GM12892 (cell line): Measurements from ENCODE around the gene ABAT.
A peak's percentile ranks its signal among the peaks of the same experiment; 100 is the strongest.
"Not testable (repeated sequence)": the region's sequence is repeated elsewhere in the genome, so short reads cannot be mapped to it uniquely, and the experiment has no call there.

ENCODE experiments used
- DNase-seq: peaks from one replicate; pipeline ENCODE4 v3.0.0; 2011; ENCODE audit not compliant: insufficient read length
- FAIRE-seq: peaks from 2 replicates; lab custom pipeline; 2011; peaks lifted over from hg19 to GRCh38; lab: Jason Lieb, UNC
- POLR2A ChIP-seq: IDR thresholded peaks from 2 replicates; pipeline ENCODE4 v1.6.1; 2011; ENCODE audit warnings: low read depth, low read length, control low read depth
- POLR2AphosphoS5 ChIP-seq: IDR thresholded peaks from 2 replicates; pipeline ENCODE4 v1.6.1; 2011; ENCODE audit warnings: low read depth, low read length, control low read depth
- TAF1 ChIP-seq: IDR thresholded peaks from 2 replicates; pipeline ENCODE4 v1.6.1; 2011; ENCODE audit warnings: low read depth, mild to moderate bottlenecking, control low read depth, low read length, borderline replicate concordance

Gene ABAT

DNA sequence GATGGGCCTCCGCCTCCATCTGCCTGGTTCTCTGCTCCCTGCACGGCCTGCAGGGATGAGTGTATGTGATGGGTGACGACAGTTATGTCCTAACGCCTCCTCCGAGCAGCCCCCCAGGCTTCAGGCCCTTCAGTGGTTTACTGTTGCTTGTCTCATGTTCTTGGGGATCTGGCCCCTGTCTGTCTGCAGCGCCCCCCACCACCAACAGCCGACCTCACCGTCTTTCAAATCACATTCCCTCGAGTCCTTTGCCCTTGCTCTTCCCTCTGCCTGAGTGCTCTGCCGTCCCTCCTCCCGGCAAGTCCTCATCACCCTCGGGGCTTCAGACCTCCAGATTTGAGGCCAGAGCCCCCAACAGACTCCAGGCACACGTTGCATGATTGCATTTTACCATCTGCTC is 34.7 kb upstream of the ABAT start:
- TF ChIP-seq POLR2A (no peak), TAF1 (no peak), POLR2AphosphoS5 (no peak)
- FAIRE-seq (no peak), DNase-seq (no peak)

DNA sequence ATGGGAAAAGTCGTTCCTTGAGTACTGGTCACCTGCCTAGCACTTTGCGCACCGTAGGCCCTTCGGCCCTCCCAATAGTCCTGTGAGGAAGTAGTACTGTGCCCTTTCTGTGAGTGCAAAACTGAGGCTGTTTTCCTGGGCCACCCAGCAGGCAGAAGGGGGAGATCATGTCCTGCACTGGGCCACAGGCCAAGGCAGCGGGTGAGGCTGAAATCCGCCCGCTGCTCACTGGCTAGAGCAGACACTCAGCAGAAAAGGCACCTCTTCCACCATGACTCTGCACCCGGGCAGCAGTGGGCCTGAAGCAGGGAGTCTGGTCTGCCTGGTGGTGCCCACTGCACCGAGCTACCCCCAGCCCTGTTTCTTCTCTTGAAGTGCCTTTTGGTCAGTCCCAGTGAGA is 32.7 kb upstream of the ABAT start:
- DNase-seq (no peak), FAIRE-seq (no peak)
- TF ChIP-seq POLR2A (no peak), POLR2AphosphoS5 (no peak), TAF1 (no peak)

DNA sequence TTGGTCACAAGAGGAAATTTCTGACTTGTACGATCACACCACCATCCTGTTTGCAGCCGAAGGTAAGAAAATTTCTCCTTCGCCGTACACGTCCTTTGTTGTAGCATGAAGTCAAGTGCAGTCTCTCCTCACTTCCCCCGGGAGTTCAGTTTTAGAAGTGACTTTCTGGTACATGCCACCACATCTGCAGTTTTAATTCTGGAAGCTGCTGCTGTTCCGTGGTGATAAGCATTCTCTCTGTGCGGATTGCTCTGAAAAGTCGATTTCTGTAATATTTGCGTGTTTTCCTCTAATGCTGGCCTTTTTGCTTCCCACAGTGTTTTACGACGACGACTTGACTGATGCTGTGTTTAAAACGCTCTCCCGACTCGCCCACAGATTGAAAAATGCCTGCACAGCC is 32.3 kb upstream of the ABAT start:
- no peak for TF ChIP-seq POLR2AphosphoS5
- no peak for TF ChIP-seq TAF1
- no peak for TF ChIP-seq POLR2A
- no peak for FAIRE-seq

DNA sequence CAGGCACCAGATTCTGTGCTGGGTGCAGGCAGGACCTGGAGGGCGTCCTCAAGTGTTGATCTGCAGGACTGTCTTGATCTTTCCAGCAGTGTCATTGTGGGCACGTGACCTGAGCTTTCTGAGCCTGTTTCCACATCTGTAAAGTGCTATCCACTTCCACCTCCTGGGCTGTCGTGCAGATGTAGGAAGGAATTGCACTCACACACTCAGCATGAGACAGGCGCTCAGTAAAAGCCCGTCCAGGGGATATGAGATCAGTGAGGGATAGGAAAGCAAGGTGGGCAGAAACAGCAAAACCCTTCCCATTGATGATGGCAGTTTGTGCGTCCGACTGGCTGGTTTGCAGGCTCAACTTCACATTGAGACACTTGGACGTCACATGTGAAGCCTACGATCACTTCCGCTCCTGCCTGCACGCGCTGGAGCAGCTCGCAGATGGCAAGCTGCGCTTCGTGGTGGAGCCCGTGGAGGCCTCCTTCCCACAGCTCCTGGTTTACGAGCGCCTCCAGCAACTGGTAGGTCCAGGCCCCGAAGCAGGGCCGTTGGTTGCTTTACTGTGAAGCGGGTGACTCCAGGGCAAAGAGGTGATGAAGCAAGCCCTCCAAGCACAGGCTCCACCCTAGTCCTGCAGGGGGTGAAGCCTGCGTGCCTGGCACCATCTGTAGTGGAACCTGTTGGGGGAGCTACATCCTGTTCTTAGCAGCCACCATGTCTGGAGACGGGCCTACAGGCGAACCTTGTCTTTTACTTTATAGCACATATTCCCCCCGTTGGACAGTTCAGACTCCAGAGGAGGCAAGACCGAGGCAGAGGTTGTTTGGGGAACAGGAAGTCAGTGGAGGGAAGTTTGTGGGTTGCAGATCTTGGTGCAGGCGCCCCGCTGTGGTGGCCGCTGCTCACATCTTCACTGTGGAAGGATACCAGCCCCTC is 29.9 kb upstream of the ABAT start:
- DNase-seq (no peak), FAIRE-seq (no peak)
- TF ChIP-seq TAF1, result no peak
- no peak for TF ChIP-seq POLR2AphosphoS5
- TF ChIP-seq POLR2A, result no peak

More for the DNA sequence above, 32.3 kb upstream of the ABAT start:
- DNase-seq, result no peak

DNA sequence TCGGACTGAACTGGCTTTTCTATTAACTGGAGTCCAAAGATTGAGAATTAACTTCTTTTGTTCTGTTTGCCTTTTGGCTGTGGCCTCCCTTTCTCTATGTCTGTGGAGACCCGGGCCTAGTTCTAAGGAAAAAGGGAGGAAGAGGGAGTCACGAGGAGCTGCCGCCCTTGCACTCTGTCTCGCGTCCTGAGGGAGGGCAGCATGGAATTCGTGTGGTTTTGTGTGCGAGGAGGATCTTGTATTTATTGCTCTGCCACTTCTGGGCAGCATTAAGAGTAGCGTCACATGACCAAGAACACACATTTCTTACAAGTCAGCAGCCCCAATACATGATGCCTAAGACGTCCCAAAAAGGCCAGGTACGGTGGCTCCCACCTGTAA is 29.3 kb upstream of the ABAT start:
- no peak for DNase-seq
- no peak for TF ChIP-seq POLR2AphosphoS5
- TF ChIP-seq TAF1, result no peak
- no peak for TF ChIP-seq POLR2A

DNA sequence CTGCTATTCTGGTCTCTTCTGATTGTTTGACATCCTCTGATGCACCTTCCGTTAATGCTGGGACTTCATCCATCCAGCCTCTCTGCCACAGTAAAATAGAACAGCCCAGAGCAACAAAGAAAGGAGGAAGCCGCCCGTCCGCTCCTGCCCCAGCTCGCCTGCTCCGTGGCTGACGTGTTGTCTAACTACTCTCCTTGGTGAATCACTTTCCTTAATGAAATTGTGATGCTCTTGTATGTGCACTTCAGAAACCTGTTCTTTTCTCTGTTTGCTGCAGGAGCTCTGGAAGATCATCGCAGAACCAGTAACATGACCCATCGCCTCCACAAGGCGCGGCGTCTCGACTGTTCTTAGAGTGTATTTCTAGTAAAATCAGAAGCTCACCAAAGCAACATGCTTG is 28.6 kb upstream of the ABAT start:
- no peak for TF ChIP-seq POLR2AphosphoS5
- TF ChIP-seq POLR2A, result no peak
- no peak for TF ChIP-seq TAF1
- no peak for FAIRE-seq
- DNase-seq, result no peak

More for the DNA sequence above, 29.3 kb upstream of the ABAT start:
- FAIRE-seq, result no peak

DNA sequence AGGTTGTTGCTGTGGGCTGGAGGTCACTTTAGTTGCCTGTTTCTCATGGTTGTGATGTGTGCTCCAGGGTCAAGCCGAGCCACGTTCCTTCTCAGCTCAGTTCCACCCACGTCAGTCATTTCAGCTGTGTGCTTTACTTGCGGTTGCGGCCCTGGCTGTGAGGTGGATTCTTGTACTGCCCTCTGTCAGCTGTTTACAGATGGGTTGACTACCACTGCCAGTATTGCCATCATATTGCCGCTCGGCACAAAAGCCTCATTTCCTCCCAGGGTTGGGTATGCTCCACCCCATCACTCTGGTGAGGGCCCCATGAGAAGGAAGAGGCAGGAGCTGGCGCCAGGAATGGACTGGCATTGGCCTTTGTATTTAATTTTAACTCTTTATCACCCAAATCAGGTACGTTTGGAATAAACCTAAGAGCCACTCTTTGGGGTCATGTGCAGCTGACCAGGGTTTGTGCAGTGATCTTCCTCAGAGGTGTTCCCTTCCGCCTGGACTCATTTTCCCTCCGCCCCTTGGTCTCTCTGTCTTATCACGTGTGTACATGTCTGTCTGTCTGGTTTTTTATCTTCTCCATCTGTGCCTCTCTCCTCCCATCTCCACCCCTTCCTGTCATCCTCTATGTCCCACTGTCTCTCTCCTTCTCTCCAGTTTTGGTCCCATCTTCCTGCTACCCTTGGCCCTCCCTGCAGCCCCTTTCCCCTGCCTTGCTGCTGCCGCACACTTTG is 27.9 kb upstream of the ABAT start:
- TF ChIP-seq TAF1, result no peak
- DNase-seq, result no peak
- FAIRE-seq, result no peak

DNA sequence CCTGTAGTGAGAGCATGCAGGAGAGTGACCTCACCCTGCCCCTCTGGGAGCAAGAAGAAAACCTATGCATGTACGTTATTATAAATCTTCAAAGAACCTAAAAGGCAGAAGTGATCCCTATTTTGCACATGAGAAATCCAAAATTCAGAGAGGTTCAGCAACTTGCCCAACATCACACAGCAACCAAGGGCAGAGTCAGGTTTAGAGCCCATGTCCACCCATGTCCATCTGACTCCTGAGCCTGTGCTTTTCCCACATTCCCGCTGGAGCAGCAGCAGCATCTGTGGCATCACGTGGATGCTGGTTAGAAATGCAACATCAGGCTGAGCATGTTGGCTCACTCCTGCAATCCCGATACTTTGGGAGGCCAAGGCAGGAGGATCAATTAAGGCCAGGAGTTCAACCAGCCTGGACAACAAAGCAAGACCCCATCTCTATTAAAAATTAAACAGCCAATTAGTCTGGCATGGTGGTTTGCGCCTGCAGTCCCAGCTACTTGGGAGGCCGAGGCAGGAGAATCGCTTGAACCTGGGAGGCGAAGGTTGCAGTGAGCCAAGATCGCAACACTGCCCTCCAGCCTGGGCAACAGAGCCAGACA is 26.6 kb upstream of the ABAT start:
- DNase-seq (no peak), FAIRE-seq (no peak)
- TF ChIP-seq POLR2A, result no peak
- no peak for TF ChIP-seq POLR2AphosphoS5

DNA sequence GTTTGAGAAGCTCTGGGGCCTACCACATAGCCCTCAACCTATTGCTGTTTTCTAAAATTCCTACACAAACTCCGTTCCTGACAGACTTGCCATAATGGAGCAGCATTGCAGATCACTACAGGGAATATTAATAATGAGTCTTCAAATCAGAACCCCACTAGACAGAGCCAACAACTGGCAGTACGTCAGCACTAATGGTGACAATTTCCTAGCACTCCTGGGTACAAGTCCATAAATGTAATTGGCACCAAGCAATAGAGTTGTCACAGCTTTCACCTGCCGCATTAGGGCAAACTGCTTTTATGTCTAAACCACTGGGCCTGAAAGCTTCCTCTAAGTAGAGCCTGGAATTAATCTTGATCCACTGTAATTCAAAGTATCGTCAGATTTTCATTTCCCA is 25.5 kb upstream of the ABAT start:
- TF ChIP-seq TAF1, result no peak
- TF ChIP-seq POLR2A, result no peak
- no peak for TF ChIP-seq POLR2AphosphoS5
- no peak for FAIRE-seq
- DNase-seq, result no peak

DNA sequence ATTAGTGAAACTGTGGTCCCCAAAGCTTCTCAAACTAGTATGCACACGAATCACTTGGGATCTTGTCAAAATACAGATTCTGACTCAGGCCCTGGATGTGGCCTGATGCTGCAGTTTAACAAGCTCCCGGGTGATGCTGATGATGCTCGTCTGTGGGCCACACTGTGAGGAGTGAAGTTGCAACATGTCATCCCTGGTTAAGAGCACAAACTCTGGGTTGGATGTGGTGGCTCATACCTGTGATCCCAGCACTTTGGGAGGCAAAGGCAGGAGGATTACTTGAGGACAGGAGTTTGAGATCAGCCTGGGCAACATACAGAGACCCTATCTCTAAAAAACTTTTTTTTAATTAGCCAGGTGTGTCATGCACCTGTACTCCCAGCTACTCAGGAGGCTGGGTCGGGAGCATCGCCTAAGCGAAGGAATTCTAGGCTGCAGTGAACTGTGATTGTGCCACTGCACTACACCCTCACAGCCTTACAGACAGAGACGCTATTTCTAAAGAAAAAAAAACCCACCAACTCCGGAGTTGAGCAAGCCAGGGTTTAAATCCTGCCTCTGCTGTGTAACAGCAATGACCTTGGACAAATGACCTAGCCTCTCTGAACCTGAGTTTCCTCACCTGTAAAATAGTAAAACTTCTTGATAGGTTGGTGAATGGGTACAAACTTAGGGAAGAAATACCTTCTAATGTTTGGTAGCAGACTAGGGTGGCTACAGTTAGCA is 24.4 kb upstream of the ABAT start:
- DNase-seq (no peak), FAIRE-seq (no peak)
- TF ChIP-seq TAF1, result no peak

DNA sequence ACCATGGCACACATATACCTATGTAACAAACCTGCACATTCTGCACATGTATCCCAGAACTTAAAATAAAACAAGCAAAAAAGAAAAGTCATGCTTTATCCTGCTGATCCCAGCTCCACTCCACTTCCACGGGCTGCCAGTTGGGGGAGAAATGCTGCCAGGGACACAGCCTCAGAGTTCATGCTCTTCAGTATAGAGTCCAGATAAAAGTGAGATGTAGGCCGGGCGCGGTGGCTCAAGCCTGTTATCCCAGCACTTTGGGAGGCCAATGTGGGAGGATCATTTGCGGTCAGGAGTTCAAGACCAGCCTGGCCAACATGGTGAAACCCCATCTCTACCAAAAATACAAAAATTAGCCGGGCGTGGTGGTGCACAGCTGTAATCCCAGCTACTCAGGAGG is 22.5 kb upstream of the ABAT start:
- DNase-seq, FAIRE-seq: not testable (repeated sequence)

DNA sequence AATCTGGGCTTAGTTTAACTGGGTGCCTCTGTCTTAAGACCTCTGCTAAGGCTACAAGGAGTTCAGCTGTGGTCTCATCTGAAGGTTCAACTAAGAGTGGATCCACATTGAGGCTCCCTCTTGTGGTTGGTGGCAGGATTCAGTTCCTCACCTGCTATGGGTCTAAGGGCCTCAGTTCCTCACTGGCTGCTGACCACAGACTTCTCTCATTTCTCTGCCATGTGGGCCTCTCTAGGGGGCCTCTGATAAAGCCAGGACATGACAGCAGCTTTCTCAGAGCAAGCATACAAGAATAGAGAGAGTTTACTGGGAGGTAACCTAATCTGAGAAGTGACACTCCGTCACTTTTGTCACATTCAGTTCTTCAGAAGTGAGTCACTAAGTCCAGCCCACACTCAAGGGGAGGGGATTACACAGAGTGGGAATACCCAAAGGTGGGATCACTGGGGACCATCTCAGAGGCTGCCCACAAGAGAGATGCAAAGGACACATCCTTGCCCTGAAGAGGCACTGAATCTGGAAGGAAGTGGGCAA is 19.2 kb upstream of the ABAT start:
- peak; percentile 60 for FAIRE-seq
- TF ChIP-seq POLR2A (no peak), TAF1 (no peak), POLR2AphosphoS5 (no peak)
- peak; percentile 37 for DNase-seq
